HG03460 (cell line): ENCODE results near the gene TCTN3.
"Not testable (repeated sequence)": the region's sequence is repeated elsewhere in the genome, so short reads cannot be mapped to it uniquely, and the experiment has no call there.

Experiments used
- ATAC-seq: cut with Tn5 transposase; IDR thresholded peaks from one replicate; pipeline ENCODE4 v1.9.1; 2021; ENCODE audit not compliant: unreplicated experiment

The TCTN3 gene

GRCh38 chr10:95635319-95635733 is 58.4 kb downstream of the TCTN3 start:
- ATAC-seq: no peak

GRCh38 chr10:95628786-95629185 is 64.9 kb downstream of the TCTN3 start:
- ATAC-seq: no peak

- ATAC-seq: no peak
These were observed 67.2 kb downstream of the TCTN3 start for GRCh38 chr10:95626500-95626899.

GRCh38 chr10:95620415-95620814 is 73.3 kb downstream of the TCTN3 start:
- ATAC-seq: not testable (repeated sequence)

- no peak for ATAC-seq
These were observed 75.6 kb downstream of the TCTN3 start for GRCh38 chr10:95618101-95618500.

GRCh38 chr10:95616446-95616845 is 77.3 kb downstream of the TCTN3 start:
- no peak for ATAC-seq
